HG03558 (cell line): ENCODE results near the gene INPP5K.
"Not testable (repeated sequence)": the region's sequence is repeated elsewhere in the genome, so short reads cannot be mapped to it uniquely, and the experiment has no call there.

Experiments
- ATAC-seq: cut with Tn5 transposase; IDR thresholded peaks from one replicate; pipeline ENCODE4 v1.9.1; 2021; ENCODE audit warnings: moderate number of reproducible peaks; ENCODE audit not compliant: unreplicated experiment; ENCODE audit errors: extremely low read depth

INPP5K gene

DNA sequence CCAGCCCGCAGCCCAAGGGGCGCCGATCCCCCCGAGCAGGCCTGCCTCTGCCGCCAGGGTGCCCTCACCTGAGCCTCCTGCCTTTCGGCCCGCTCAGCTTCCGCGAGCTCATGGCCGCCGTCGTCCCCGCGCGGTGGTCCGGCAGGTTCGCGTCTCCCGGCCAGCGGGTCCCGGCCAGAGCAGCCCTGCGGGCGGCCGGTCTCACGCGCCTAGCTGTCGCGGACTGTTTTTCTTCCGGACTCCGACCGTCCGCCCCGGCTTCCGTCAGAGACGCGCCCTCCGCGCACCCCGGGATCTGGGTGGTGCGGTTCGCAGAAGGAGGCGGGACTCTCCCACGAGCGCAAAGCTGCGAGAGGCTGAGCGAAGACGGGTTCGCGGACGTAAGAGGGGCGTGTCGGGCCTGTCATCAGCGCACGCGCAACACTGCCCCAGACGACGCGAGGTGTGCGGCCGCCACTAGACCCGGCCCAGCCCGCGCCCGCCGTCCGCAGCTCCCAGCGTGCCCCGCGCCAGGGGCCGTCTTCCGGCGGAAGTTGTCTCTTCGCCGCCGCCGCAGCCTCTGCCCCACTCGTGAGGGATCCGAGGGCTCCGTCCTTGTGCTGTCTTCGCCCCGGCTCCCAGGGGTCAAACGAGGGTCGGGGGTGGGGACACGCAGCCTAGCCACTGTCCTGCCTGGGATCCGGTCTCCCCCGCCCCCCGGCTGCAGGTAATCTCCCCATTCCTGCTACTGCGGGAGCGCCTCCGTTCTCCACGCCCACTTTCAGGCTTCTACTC is at the start of gene INPP5K:
Gene INPP5K (minus strand): TSS at position 225 of the 774 bp plus-strand sequence. CDS start 113 bp downstream, at position 112.
- peak; percentile 64 for ATAC-seq

DNA sequence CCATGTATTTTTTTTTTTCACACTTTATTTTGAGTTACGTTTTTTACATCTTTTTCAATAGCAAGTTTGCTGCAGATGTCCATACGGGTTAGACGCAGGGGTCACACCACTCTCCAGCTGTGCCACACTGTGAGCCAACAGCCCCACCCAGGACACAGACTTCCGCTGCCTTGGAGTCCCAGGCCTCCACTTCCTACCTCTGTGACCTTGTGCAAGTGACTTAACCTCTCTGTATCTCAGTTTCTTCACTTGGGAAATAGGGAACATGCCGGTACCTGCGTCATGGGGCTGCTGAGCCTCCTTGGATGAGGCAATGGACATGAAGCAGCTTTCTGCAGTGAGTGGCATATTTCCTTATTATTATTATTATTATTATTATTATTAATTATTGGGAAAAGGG is 49.5 kb upstream of the INPP5K start:
- ATAC-seq = no peak

DNA sequence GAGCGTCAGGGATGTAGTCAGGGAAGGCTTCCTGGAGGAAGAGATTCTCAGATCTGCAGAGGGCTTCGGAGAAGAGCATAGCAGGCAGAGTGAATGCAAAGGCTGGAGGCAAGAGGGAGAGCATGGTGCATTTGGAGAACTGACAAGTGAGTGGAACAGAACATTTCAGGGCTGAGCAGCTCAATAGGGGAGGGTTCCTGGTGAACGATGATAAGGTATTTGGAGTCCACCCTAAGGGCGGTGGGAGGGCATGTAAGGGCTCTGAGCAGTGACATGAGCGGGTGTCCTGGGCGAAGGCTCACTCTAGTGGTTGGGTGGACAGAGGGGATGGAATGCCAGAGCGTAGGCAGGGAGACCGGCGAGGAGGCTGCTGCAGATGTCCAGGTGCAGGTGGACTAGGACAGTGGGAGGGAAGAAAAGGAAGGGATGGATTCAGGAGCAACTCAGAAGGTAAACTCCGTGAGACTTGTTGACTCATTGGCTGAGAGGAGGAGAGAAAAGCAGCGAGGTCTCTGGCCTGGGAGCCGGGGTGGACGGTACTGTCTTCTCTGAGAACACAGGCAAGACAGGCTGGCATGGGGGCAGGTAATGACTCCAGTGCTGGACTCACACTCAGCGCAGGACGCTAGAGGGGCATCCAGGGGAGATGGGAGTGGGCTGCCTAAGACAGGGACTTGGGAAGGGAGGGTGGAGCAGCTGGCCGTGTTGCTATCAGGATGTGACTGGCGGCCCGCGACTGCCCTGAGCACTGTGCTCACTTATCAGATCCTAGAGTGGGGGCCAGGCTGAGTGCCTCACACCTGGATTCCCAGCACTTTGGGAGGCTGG is 47.6 kb upstream of the INPP5K start:
- ATAC-seq = no peak

DNA sequence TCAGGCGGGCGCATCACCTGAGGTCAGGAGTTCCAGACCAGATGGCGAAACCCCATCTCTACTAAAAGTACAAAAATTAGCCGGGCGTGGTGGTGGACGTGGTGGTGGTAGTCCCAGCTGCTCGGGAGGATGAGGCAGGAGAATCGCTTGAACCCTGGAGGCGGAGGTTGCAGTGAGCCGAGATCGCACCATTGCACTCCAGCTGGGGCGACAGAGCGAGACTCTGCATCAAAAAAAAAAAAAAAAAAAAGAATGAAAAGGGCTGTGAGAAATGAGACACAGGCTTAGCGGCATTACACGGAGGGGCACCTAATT is 47.0 kb upstream of the INPP5K start:
- ATAC-seq = not testable (repeated sequence)

DNA sequence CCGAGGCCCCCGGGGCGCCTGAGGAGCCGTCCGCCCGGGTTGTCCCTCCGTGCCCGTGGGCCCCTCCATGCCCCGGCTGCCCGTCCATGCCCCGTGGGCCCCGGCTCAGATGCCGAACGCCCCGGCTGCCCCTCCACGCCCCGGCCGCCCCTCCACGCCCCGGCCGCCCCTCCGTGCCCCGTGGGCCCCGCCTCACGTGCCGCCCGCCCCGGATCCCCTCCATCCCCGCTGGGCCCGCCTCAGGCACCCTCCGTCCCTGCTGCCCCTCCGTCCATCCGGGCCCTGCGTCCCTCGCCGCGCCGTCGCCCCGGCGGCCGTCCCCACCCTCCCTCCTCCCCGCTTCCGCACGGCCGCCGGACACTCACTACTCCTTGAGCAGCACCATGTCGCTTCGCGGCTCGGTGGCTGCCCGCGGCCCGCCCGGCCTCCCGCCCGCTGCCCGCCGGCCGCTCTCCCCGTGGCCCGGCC is 45.8 kb upstream of the INPP5K start:
- peak; percentile 4 for ATAC-seq

DNA sequence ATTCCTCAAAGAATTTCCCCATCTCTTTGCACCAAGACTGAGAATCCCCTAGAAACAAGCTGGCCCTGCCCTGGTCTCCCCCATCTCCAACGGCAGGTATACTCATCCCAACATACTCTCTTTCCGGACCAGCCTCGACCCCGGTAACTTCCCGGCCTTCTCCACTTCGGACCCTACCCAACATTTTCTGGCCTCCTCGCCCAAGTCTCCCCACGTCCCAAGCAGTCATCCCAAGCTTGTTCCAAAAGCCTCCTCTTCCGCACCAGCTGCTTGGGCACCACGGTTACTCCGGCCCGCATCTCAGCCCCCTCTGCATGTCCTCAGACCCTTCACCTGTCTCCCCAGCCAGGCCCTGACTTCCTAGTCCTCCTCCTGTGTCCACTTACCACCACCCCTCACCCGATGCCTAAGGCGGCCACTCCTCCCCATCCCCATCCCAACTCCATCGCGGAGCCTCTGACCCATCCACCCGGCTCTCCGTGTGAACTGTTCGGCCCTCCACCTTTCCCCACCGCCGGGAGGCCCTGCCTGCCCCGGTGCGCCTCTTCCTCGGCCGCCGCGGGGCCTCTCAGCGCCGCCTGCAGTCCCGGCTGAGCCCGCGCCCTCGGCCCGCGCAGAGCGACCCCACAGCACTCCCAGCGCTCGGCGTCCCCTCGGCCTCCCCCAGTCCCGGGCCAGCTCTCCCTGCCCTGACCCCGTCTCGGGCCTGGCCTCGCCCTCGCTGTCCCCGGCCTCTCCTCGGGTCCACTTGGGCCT is 45.2 kb upstream of the INPP5K start:
- no peak for ATAC-seq

DNA sequence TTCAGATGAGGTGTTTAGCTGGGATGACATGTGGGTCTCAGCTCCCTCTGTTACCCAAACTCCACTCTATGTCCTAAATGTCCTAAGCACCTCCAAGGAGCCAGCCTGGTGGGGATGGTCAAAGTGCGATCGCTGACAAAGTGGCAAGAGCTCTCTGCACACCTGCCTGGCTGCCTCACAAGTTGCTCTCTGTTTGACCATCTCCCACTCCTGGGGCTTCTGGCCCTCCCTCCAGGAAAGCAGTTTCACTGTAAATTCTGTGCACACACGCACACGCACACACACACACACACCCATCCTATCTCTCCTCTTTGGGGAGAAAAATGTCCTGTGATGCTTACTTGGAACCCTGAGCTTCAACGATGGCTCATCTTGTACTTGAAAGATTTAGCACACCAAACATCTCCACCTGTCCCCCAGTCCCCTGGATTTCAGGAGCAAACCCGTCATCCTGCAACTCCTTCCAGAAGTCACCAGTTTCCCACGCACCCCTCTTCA is 44.5 kb upstream of the INPP5K start:
- no peak for ATAC-seq

DNA sequence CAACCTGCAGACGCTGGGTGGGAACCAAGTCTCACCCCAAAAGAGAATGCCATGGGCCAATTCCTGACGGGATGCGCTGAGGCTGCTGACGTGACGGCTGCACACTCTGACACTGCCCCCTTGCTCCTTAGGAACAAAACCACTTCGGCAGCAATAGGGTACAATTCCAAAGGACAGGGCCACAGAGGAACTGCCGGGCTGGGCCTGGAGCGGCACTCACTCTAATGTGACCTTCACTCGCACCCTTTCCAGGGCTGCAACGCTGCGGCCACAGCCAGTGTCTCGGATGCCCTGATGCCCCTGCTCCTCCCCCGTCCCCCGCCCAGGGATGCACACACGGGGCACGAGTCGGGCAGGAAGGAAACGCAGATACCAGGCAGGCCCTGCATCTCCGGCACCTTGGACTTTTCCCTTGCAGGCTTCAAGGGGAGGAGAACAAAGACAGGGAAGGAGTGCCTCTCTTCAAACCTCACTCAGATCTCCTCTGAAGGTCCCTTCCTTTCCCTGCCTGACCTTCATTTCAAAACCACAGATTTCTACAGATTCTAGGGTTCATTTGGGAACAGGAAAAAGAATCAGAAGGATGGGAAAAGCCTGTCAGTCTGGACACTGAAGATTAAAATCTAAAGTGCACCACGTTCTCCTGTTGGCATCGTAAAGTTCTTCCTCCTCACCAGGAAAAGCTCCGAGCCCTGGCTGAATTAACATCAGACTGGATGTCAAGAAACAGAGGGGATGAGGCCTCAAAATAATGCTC is 43.9 kb upstream of the INPP5K start:
- ATAC-seq = no peak

DNA sequence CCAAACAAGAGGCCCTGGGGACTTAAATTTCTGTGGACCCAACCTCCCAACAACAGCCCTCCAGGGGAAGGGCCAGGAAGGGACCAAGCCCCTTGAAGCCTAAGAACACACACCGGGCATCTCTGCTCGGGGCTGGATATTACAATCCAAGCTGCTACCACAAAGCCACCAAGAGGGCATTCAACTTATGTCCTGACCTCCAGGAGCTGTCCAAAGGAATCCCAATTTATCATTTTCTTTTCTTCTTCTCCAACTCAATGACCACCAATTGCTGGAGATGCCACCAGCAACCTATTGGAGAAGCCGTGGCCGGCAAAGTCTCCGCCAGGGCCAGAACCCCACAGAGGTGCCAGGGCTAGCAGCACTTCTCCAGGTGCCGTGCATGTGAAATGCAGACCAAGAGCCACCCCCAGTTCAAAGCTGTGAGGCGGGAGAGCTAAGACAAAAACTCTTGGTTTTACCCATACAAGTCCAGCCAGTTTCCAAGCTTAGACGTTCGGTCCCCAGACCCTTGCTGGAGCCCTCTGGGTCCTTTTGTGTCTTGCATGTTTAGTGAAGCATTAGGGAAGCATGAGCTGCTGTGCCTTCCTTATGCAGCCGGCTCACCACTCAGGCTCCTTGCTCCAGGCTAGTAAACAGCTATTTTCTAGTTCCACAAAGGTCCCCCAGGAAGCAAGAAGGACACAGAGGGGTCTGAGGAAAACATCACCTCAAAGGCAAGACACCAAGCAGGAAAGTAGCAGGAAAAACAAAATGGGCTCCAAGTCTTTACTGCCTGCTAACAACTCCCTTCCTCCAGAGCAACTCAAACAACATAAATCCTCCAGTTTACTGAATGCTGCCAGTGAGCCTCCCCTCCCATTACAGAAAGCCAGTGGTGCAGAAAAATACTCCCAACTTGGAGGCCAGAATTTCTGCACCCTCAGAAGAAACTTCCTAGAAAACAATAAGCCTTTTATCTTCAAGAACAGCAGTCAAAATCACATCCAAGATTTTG is 42.9 kb upstream of the INPP5K start:
- ATAC-seq = no peak

DNA sequence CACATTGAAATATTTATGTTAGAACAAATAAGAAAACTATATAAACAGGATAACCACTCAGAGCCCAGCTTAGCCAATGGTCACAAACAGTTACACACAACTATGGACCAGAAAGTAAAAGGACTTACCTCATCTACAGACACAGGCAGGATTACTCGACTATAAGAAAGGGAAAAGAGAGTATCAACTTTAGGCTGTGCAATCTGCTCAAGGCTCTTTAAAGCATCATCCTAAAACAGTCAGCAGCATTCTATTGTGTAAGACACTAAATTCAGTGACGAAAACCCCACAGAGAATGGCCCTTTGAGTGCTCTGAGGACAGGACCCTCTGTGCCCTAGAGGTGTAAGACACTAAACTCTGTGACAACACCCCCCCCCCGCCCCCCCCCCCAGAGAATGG is 42.0 kb upstream of the INPP5K start:
- no peak for ATAC-seq

DNA sequence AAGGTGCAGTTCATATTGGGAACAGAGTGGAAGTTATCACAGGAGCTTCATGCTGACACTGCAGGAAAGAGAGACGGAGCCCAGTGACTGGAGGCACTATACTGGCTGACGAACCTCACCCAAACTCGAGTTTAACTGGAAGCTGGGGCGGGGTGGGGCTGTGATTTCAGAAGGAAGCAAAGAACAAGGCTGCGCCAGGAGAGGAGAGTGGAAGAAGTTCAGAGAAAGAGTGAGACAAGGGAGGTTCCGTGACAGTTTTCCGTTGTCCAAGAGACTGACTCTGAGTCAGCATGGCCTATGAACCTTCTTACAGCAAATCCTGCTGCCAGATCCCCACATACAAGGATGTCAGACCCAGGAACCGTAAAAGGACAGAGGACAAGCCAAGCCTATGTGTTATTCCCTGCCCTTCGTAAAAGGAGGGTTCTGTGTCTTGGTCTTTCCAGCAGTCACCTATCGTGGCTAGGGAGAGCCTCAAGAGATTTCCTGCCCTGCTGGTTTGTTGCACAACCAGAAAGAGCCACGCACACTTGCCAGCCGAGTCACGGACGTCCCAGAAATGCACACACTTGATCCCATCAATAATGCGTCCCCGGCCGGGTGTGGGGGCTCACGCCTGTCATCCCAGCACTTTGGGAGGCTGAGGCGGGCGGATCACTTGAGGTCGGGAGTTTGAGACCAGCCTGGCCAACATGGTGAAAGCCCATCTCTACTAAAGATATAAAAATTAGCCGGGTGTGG is 41.1 kb upstream of the INPP5K start:
- ATAC-seq = no peak

DNA sequence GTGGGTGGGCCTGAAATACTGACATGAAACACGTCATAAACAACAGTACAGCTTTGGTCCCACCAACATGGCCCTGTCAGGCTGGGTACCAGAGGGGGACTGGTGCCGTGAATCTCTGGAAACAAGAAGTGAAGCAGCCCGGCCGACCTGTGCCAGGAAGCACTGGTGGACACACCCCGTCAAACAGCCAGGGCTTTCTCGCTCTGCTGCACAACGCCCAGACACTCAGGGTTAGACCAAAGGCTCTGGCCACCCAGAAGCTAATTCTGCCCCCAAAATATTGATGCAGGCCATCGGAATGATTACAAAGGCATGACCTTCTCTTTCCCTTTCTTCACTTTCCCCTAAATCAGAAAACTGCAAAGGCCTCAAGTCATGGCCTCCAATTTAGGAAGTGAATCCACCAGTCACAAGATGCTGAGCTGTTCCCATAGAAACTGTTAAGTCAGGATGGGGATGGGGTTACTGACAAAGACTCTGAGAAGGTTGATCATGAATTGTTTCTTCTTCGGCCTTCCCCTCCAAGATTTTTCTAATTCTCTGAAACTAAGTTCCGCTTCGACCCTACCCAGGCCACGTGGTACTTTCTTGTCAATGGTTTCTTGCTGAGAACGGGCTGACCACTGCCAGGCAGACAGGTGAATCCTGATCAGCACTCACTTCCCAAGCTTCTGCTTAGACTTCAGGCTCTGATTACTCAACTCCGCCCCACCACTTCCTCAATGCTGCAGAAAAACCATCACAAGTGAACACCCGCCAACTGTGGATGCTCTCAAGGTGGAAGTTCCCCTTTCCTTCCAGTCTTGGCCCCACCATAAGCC is 39.4 kb upstream of the INPP5K start:
- no peak for ATAC-seq

DNA sequence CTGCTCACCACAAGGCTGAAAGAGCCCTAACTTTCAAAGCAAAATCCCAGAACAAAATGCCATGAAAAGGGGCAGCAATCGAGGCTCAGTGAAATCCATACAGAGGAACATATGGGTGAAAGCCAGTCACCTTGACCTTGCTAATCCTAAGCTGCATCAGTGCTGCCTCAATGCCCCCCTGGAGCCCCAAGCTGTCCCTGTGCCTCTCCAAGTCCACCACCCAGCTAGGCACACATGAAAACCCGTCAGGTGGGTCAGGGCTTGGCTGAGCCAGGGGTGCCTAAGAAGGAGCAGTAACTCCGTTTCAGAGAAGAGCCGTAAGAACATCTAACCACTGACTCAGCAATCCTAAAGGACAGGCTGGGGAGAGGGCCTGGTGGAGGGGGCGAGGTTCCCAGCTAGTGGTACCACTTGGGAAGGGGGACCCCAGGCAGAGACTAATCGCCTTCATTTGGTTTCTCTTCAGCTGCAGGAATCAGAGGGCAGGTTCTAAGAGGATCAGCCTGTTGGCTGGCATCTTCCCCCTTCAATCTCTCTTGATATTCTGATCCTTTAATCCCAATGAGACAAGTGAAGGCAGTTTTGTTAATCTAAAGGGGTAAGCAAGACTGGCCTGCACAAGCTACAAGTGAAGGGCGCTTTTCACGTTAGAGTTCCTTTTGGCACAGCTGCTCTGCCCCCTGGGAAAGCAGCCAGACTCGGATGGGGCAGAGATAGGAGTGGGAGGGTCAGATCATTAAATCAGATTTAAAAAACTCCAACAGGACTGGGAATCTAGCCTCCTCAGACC is 38.5 kb upstream of the INPP5K start:
- no peak for ATAC-seq

DNA sequence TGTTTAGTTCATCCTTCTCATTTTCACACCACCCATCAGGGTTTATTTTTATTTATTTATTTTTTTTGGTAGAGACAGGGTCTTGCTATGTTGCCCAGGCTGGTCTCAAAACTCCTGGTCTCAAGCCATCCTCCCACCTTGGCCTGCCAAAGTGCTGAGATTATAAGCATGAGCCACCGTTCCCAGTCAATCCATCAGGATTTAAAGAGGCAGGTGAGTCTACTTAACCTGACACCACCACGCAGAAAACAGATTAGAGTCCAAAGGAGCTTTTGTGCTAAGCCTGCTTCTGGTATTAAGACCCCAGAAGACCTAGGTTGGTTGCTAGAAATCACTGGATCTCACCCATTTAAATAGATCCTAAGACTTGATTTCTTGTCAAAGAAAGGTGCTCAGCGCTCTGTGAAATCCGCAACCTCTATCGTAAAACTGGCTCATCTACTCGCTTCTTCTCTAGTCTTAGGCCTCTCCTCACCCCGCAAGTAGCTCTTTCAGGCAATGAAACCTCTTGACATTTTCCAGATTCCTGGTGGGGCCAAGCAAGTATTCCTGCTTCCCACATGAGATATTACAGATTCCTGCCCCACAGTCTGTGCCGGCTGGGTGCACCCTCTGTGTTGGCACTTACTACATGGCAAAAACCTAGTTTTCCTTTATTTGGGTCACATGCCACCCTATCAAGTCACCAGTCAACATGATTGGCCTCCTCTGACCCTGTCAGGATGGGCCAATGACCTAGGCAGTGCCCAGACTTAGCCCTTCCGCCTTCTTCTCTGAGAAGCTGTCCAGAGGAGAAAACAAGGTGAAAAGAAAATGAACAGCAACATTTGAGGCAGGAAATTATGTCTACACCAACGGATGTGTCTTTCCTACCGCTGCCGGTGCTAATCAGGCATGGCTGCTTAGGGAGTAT is 37.2 kb upstream of the INPP5K start:
- no peak for ATAC-seq

DNA sequence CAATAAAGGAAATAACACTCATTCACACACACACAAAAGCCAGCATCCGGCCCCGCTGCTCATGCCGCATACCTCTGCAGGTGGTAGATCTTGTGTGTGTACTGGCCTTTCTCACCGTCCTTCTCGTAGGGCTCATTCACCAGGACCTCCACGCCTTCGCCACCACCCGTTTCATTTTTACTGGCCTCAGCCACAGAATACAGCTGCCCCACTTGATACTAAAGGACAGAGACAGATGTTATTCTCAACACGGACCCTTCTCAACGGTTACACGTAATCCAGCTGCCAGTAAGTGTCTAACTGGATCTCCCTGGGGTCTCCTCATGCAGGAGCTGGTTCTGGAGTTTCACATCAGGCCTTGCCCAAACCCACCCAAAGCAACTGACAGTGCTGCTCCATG is 36.5 kb upstream of the INPP5K start:
- ATAC-seq = no peak

DNA sequence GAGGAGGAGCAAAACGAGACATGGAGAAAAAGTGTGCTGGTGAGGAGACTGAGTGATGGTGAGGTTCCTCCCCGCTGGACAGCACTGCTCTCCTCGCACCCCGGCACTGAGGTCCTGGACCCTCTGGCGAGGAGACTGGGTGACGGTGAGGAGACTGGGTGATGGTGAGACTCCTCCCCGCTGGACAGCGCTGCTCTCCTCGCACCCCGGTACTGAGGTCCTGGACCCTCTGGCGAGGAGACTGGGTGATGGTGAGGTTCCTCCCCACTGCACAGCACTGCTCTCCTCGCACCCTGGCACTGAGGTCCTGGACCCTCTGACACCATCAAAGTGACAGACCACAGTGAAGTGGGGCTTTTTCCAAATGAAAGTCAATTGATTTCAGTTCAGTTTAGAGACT is 35.3 kb upstream of the INPP5K start:
- no peak for ATAC-seq
